ENCODE data around the gene CCSER1.

Gene CCSER1

DNA sequence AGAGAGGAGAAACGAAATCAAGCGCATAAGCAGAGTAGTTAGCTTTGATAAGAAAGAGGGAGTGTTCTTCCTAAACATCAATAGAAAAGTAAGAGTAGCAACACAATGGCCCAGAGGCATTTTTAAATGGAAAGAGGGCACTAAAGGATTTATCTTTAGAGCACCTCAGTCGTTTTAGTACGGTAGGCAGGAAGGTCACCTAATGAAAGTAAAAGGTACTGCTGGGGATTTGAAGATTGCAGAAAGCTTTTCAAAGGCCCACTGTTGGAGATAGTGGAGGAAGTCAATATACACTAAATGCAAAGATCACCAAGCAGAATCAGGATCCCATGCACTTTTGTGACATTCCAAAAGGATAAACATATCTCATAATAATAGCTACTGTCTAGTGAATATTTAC is 1508.9 kb downstream of the CCSER1 start:
- DNase-seq, result no peak
